GM18498 (cell line): Measurements from ENCODE around the gene FAM90A26.
"Not testable (repeated sequence)": the region's sequence is repeated elsewhere in the genome, so short reads cannot be mapped to it uniquely, and the experiment has no call there.

ENCODE experiments used
- ATAC-seq: cut with Tn5 transposase; IDR thresholded peaks from one replicate; pipeline ENCODE4 v1.9.1; 2021; ENCODE audit warnings: mild to moderate bottlenecking, moderate library complexity; ENCODE audit not compliant: unreplicated experiment

Gene FAM90A26

GRCh38 chr4:9158392-9158791 lies 11.8 kb upstream of the FAM90A26 start:
- not testable (repeated sequence) for ATAC-seq

GRCh38 chr4:9160046-9160445 lies 10.2 kb upstream of the FAM90A26 start:
- ATAC-seq = not testable (repeated sequence)

GRCh38 chr4:9165990-9166389 lies 4.2 kb upstream of the FAM90A26 start:
- not testable (repeated sequence) for ATAC-seq

GRCh38 chr4:9210357-9210756 lies 40.1 kb downstream of the FAM90A26 start, which contains the start of gene USP17L10:
USP17L10 (plus strand) TSS chr4:9210657; CDS start chr4:9210657, 0 bp downstream.
- not testable (repeated sequence) for ATAC-seq

GRCh38 chr4:9214701-9215100 lies 44.5 kb downstream of the FAM90A26 start:
- ATAC-seq = not testable (repeated sequence)

GRCh38 chr4:9215105-9215504 lies 44.9 kb downstream of the FAM90A26 start, which contains the start of gene USP17L11:
USP17L11 (plus strand) TSS chr4:9215405; CDS start chr4:9215405, 0 bp downstream.
- not testable (repeated sequence) for ATAC-seq

- ATAC-seq = not testable (repeated sequence)
Measured at GRCh38 chr4:9219852-9220251, 49.6 kb downstream of the FAM90A26 start, which contains the start of gene USP17L12. USP17L12 (plus strand) TSS chr4:9220152; CDS start chr4:9220152, 0 bp downstream.

- ATAC-seq = not testable (repeated sequence)
Measured at GRCh38 chr4:9224596-9224995, 54.4 kb downstream of the FAM90A26 start, which contains the start of gene USP17L13. USP17L13 (plus strand) TSS chr4:9224896; CDS start chr4:9224896, 0 bp downstream.
